Daoy (cell line): ENCODE measurements around the gene ELAVL2. TPM values are rescaled to one million over a fixed set of nuclear protein-coding genes. Genes with fewer than 3 reads are reported as not detected.

ENCODE experiments used
- DNase-seq: peaks from one replicate; pipeline ENCODE4 v3.0.0-alpha.2; 2015; ENCODE audit warnings: low read depth
- total RNA-seq: library from RNA; depleted of rRNA; stranded (reverse); fragments of >200 nt; shearing (Covaris generic); gene quantifications from 2 replicates; pipeline ENCODE4 v1.2.3, GENCODE V29; 2014

The ELAVL2 gene
- total RNA-seq, 1 experiment from 2014 or later = not detected

DNA sequence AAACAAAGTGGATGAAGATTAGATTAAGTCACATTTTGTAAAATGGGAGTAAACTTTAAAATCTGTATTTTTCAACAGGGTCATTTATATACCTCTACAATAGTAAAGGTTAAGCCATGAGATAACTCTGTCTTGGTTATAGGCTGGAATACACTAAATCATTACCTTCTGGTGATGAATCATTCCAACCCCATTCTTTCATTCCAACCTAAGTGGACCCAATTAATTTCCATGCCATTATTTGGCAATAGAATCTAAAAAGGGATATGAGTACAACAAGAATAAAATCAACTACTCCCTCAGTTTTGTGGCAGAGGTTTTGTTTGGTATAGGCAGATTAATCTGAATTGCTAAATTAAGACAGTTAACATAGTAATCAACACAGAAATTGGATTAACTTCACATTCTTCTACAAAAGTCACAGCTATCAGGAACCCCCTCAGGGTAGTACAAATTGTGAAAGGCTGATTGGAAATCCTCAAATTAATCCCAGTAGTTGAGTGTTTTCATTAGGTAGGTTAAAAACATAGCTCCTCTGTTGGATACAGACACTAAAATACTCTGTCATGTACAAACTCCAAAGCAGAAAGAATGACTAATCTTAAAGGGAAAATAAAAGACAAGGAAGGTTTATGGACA, 54.2 kb downstream of the ELAVL2 start:
- DNase-seq = no peak

DNA sequence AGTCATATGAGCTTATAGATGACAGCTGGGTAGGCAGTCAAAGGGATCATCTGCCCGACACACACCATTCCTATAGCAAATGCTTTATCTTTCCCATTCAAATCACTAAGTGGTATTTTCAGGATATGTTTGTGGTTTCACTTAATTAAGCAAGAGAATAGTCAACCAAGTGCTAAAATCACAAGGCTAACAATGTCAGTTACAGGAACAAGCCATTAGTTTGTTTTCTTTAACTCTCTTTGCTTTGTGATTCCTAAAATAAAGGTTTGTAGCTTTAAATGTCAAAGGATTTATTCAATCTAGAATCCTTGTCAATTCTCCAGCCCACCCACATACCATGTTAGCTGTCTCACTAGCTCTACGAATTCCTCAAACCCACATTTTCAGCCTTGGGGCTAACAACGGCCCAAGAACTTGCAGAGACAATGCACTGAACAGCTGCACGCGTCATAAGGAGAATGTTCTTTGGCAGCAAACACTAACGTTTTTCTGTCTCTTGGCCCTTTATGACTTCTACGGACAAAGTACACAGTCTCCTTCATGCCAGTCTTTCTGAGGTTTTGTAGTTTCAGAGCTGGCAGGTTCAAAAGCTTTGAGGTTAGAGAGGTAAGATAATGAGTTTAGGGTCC, 56.6 kb downstream of the ELAVL2 start:
- no peak for DNase-seq

DNA sequence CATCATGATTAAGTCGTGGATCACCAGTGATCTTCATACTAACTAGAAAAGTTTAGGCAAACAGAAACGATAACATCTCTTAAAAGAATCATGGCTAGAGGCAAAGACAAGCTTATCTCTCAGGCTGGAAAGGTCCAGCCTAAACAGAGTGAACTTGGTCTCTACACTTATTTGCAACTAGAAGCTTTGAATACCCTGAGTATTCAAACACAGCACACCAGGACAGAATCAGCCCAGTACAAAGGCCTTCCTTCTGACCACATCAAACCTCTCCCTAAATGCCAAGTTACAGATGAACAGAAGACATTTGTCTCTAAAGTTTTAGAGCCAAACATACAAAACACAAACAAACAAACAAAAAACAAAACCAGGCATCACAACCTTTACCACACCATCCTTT, 57.2 kb downstream of the ELAVL2 start:
- DNase-seq = no peak

DNA sequence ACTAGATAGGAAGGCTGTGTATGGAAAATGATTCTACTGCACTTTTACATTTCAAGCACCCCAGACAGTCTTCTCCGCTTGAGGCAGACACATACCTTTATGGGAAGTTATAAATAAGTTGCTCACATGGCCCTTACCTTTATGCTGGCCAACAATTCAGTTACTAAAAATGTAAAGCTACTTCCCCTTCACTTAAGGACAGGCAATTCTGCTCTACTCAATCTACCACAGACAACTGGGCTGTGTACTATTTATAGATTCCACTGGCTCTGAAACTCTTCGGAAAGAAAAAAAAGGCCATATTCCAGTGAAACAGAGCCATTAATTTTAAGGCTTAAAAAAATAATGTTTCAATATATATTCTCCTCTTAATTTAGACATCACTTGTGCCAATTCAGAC, 59.4 kb downstream of the ELAVL2 start:
- no peak for DNase-seq

DNA sequence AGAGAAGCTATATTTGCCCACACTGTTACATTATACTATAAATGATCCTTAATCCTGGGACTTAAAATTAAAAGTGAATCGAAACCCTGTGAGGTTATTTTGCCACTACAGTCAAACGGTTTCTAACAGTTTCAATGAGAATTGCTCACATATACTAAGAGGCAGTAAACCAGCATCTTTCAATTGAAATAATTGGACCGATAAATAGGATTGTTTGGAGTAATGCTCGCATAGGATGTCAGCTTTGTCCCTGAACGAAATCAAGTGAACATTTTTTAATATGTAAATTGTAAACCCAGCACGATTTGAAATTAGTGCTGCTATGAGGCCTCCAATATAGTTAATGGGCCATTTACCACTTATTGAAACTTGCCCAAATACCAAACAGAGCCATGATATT, 60.5 kb downstream of the ELAVL2 start:
- DNase-seq = no peak

DNA sequence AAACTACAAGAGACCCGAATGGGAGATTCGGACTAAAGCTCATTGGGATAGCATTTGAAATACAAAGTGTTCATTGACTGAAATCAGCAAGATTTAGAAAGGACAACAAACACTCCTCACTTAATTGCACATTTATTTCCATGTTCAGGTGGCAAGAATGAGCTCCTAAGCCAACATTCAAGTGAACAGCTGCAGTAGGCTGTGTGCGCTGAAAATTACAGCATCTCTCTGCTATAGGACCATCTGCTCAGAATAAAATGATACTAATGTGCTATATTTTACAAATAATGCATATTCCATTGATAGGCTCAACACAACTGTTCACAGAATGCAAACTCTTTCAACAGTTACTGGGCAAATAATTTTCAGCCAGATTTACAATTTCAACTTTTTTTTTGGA, 61.8 kb downstream of the ELAVL2 start:
- no peak for DNase-seq

DNA sequence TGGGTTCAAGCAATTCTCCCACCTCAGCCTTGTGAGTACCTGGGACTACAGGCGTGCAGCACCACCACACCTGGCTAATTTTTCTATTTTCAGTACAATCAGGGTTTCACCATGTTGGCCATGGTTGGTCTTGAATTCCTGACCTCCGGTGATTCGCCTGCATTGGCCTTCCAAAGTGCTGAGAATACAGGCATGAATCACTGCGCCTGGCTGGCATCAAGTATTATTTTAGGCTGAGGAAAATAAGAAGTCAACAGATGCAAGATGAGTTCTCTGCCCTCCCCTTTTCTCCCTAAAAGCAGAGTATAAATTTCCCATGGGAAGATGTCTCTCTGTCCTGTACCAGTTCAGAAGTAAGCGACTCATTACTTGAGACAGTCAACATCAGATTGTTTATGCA, 71.5 kb downstream of the ELAVL2 start:
- no peak for DNase-seq

DNA sequence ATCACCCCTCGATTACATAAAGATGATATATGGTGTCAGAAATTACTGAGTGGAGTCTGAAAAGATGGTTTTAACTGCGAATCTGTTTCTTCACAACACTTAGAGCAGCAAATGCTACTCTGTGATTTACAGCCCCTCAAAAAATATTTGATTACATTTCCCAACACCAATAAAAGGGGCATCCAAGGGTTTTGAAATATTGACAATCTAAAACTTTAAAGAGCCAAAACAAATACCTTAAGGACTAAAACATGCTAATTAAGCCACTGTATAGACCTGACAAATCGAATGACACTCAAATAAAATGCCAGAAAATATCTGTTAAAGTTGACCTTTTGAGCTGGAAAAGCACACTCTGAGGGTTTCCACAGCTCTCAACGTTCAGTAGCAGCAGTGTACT, 73.2 kb downstream of the ELAVL2 start:
- no peak for DNase-seq

DNA sequence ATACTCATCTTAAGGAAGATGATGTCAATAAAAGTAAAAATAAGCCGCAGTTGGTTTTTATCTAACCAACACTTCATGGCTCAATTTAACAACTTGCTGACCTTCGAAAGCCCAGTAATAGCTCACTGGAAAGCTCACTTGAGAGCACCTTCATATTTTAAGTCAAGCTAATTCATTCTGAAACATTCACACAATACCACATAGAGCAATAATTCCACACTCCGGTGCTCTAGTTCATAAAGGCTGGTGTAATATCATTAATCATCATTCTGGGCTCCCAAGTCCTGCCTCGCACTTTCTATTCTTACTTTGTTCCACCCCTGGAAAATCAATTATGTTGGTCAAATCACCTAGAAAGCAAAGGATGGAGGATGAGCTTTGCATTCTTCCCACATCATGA, 74.4 kb downstream of the ELAVL2 start:
- no peak for DNase-seq

DNA sequence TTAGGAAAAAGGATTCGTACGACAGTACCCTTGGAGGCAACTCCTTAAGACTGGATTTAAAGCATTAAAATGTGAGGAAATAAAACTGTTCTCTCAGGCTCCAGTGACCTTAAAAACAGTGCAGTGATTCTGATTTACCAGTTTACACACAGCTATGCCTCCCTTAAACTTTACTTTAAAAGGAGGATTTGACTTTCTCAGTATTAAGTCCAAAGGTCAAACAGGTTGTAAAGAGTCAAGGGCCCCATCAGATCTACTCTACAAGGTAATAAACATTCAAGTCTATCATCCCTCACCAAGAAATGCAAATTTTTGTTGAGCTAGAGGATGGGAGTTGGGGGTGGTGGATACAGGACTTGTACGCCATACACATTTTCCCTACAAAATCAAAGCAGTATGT, 75.2 kb downstream of the ELAVL2 start:
- no peak for DNase-seq

DNA sequence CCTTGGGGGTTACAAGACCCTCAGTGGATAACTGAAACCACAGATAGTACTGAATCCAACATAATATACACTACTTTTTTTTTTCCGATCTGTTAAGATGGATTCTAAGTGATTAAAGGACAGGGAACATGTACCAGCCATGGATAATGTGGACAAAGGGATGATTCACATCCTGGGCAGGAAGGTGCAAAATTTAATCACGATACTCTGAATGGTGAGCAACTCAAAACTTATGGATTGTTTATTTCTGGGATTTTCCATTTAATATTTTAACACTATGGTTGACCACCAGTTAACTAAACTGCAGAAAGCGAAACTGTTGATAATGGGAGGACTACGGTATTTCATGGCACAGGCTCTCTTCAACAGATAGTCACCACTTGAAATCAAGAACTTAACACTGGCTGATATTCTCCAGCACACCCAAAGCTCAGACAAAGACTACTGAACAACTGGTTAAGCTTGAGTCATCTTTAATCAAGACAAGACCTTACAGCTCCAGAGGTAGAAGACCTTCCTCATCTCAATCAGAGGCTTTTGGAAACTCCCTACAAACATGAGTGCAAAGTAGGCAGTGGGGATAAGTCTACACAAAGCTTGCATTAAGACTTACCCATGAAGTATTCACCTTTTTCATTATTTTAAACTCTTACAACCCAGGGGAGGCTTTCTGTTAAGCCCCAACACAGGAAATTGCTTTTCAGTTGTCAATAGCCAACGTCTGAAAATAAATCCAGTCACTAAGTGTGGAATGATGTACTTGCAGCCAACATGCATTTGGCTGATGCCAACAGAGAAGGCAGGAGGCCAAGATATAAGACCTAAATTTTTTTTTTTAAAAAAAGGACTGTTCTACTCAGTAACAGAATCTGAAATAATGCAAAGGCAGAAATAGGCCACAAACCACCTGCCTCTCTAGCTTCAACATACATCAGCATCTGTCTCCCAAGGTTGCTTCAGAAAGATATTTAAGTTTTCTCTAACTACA, 78.7 kb downstream of the ELAVL2 start:
- no peak for DNase-seq

DNA sequence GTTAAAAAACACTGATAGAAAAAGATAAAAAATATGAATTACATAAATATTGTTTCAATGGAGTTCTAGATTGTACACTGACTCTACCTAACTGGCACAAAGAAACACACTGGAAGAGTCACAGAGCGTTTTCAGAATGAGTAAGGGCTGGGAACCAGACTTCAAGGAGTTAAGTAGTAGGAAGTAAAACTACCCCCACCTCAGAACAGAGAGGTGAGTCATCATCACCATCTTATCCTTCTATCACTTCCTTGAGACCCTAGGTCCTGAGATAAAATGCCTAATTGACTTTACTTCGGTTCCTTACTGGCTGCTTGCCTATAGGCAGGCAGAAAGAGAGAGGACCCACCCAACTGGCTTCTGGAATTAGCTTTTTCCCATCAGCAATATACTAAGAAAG, 79.7 kb downstream of the ELAVL2 start:
- no peak for DNase-seq

DNA sequence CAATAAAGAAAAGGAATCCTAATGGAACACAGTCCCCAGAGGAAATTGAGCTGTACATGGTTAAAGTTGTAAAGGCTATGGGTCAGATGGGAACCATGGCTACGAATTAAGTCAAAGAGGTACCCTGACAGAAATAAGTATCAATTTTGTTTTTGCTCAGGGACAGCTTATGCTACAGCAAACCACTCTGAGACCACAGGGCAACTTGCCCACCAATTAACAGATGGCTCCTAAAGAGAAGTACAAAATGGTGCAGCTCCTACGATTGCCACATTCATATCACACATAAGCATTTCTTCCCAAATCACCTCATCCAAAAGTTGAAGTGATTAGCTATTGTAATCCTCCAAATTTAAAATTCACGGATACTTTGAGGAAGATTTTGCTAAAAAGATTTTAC, 83.0 kb downstream of the ELAVL2 start:
- no peak for DNase-seq

DNA sequence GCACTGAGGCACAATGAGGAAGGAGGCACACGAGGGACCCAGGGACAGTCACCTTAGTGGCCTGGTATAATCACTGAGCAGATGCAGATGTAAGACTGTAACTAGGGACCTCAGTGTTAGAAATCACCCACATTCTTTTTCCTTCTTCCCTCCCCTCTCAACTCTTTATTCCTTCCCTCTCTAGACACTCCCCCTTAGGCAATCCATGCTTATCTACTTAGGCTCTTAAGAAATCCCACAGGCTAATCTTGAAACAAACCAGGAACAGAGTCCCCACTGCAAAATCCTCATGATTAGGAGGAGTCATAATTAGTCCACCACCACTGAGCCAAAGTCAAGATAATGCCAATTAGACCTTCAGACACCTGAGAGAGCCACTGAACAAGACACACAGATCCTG, 84.7 kb downstream of the ELAVL2 start:
- no peak for DNase-seq

DNA sequence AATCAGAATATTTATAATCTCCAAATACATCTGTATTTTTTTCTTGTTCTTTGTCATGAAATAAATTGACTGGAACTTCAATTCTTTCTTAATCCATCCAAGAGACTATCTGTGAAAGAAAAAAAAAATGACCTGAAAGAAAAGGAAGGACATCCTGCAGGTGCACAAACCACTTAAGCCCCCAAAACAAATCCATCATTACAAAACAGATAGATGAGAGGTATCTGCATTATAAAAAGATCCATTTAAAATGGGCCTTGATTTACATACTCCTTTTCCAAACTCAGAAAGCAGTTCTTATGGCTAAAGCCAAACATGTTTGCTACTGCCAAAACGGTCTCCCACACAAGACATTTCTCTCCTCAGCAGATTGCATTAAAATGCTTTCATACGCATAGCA, 85.5 kb downstream of the ELAVL2 start:
- DNase-seq = no peak

DNA sequence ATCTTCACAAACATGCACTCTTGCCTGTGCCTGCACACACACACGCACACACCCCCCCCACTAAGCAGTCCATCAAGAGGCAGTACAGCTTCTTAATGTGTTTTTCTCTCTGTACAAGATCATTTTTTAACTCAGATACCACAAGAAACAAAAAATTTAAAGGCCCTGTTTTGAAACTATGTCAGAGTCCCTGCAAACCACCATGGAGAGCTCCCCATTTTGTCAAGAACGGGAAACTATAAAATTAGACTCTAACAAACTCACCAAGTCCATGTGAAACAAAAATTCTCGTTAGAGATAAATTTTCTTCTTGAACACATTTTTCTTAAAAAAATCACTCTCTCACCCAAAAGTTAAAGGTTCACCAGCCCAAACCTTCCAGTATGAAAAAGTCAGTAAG, 86.3 kb downstream of the ELAVL2 start:
- no peak for DNase-seq

DNA sequence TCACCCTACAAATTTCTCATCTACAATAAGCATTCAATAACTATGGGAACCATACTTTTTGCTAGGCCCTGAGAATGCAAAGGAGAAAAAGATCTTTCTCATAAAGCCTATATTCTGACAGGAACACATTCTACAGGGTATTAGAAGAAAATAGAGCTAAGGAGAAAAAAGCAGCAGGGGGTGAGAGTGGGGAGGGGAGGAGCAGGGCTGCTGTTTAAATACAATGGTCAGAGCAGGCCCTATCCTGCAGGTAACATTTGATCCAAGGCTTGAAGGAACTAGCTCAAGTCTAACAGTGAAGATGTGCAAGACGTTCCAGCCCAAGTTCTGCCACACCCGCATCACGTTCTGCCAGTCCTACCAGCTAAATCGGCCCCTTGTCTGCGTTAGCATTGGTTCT, 89.7 kb downstream of the ELAVL2 start:
- no peak for DNase-seq

DNA sequence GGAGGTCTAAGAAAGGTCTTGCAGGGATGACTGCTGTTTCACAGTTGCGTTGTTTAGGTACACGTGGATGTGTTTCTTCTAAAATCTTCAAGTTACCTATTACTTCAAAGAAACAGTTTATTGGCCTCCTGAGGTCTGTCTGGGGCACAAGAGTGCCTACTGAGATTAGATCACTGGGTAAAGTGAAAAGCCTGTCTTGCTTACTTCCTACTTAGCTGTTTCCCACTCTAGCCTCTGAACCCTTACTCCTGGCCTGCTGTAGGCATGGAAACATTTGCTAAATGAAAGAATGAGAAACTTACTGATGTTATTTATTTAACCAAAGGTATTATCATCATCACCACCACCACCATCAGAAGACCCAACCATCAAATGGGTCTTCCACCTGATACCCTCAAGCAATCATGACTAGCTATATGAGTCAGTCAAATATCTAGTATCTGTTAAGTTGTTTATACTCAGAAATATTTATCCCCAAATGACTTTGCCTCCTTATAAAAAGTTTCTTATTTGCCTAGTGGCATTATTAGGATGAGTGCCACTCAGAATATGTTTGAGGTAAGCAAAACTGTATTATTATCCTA, 92.5 kb downstream of the ELAVL2 start:
- DNase-seq = no peak

DNA sequence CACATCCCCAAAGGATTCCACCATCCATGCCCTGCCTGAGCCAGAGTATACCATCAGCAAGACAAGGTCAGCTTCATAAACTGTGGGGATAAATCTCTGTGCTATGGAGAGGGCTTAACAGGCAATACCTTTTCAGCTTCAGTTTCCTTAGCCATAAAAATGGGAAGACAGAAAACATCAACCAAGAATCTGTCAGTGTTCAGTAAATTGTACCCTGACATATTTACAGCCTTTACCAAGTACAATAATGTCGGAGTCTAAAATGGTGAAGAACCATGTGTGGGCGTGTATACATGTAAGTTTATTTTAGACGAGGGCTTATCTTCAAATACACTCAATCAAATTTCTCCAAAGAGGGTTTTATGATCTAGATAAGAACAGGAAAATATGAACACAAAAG, 94.7 kb downstream of the ELAVL2 start:
- no peak for DNase-seq

DNA sequence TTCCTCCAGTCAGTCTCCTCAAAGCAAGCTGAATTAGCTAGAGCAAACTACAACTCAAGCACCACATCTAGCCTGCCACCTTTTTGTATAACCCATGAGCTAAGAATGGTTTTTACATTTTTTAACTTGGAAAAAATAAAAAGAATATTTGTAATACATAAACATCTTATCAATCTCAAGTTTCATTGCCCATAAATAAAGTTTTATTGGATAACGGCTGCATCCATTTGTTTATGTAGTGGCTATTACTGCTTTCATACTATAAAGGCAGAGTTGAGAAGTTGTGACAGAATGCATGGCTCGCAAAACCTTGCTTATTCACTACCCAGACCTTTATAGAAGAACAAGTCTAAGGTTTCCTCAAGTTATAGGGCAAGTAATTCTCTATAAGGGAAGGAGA, 95.7 kb downstream of the ELAVL2 start:
- DNase-seq = no peak

DNA sequence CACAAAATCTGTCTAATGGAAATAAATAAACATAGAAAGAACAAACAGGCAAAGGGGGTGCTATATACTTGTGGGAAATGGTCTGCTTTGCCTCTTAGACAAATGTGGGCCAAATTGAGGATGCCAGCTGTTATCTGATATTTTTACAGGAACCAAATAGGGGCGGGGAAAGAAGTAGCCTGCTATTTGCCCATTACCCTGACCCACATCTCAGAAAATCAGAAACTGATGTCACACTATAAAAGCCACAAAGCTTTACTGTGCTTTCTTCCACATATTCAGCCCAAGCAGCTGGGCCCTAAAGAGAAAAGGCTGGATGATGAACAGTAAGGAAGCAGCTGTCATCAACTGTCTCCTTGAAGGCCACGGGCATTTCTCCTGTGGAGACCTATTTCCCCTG, 97.3 kb downstream of the ELAVL2 start:
- DNase-seq = no peak

DNA sequence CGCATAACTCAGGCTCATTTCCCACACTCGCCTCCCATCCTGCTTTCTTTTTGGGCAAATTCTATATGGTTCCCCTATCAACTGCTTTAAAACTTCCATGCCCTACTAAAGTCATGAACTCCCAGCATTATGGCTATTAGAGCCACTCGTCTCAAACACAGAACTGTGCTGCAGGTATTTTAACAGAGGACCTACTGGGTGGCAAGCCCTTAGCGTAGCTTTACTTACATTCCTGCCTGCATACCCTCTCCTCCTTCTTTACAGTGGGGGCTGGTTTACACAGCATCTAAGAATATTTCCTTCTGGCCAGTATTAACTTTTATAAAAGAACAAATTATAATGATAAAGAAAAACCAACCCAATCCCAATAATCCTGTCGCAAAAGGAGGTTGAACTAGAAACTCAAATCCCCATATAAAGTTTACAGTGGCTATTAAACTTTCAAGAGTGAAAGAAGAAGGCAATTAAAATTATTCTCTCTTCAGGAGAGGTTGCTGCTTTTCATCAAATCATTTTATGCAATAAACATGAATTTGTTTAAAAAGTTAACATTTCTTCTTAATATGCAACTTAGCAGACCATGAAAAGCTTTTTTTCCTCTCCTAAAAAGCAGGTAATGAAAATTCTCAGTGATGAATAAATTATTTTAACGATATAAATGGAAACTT, 100.6 kb downstream of the ELAVL2 start:
- DNase-seq = no peak
